ENCODE measurements around the gene TIMP2.

DNA sequence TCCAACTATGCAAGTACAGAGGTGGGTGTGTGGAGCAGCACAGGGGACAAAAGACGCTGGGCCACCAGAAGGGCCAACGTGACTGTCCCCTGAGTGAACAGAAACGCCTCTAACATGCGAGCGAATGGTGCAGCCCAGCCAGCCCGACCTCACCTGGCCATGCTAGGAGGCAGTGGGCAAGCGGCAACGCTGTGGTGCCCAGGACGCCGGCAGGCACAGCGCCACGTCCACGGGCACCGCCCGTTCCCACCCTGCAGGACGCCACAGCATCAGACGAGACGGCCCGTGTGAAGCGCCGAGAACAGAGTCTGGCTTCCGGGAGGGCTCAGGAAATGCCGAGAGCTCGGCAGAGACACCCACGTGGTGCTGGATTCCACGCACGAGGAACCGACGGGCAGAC lies 24.4 kb downstream of the TIMP2 start:
- TF ChIP-seq CTCF (conservative IDR thresholded peaks at IDR 0.05), result no peak
- TF ChIP-seq ZFX (IDR thresholded peaks at IDR 0.05), result no peak

Data from C4-2B (cell line).